GM12892 (cell line): ENCODE measurements around the gene KCNJ8.
"Not testable (repeated sequence)": the region's sequence is repeated elsewhere in the genome, so short reads cannot be mapped to it uniquely, and the experiment has no call there.

Source experiments
- DNase-seq: peaks from one replicate; pipeline ENCODE4 v3.0.0; 2011; ENCODE audit not compliant: insufficient read length
- FAIRE-seq: peaks from 2 replicates; lab custom pipeline; 2011; peaks lifted over from hg19 to GRCh38; lab: Jason Lieb, UNC
- POLR2A ChIP-seq: IDR thresholded peaks from 2 replicates; pipeline ENCODE4 v1.6.1; 2011; ENCODE audit warnings: low read depth, low read length, control low read depth
- POLR2AphosphoS5 ChIP-seq: IDR thresholded peaks from 2 replicates; pipeline ENCODE4 v1.6.1; 2011; ENCODE audit warnings: low read depth, low read length, control low read depth
- TAF1 ChIP-seq: IDR thresholded peaks from 2 replicates; pipeline ENCODE4 v1.6.1; 2011; ENCODE audit warnings: low read depth, mild to moderate bottlenecking, control low read depth, low read length, borderline replicate concordance

Gene KCNJ8

GRCh38 chr12:21809100-21809499 lies 34.6 kb upstream of the KCNJ8 start:
- FAIRE-seq = no peak
- TF ChIP-seq TAF1 = no peak
- no peak for TF ChIP-seq POLR2A
- no peak for TF ChIP-seq POLR2AphosphoS5
- DNase-seq = no peak

GRCh38 chr12:21806255-21806654 lies 31.7 kb upstream of the KCNJ8 start:
- FAIRE-seq (no peak), DNase-seq (no peak)
- TF ChIP-seq POLR2AphosphoS5 (no peak), TAF1 (no peak), POLR2A (no peak)

GRCh38 chr12:21801522-21802288 lies 27.2 kb upstream of the KCNJ8 start:
- DNase-seq (no peak), FAIRE-seq (no peak)
- TF ChIP-seq TAF1 = no peak
- TF ChIP-seq POLR2AphosphoS5 = no peak
- TF ChIP-seq POLR2A = no peak

GRCh38 chr12:21800011-21800410 lies 25.5 kb upstream of the KCNJ8 start:
- TF ChIP-seq POLR2AphosphoS5 = no peak
- TF ChIP-seq POLR2A = no peak
- no peak for TF ChIP-seq TAF1
- FAIRE-seq (no peak), DNase-seq (no peak)

- TF ChIP-seq TAF1 = no peak
- TF ChIP-seq POLR2A = no peak
- TF ChIP-seq POLR2AphosphoS5 = no peak
- DNase-seq (no peak), FAIRE-seq (no peak)
Observed at GRCh38 chr12:21797539-21797938, 23.0 kb upstream of the KCNJ8 start.

- FAIRE-seq (no peak), DNase-seq (no peak)
- TF ChIP-seq POLR2A (no peak), POLR2AphosphoS5 (no peak), TAF1 (no peak)
Observed at GRCh38 chr12:21795648-21796328, 21.3 kb upstream of the KCNJ8 start.

GRCh38 chr12:21794807-21795595 lies 20.5 kb upstream of the KCNJ8 start:
- DNase-seq, FAIRE-seq: not testable (repeated sequence)

GRCh38 chr12:21789687-21790086 lies 15.2 kb upstream of the KCNJ8 start:
- DNase-seq, FAIRE-seq: not testable (repeated sequence)

GRCh38 chr12:21788089-21788983 lies 13.8 kb upstream of the KCNJ8 start:
- TF ChIP-seq POLR2A = no peak
- no peak for TF ChIP-seq TAF1
- no peak for TF ChIP-seq POLR2AphosphoS5
- DNase-seq (no peak), FAIRE-seq (no peak)

GRCh38 chr12:21786041-21786531 lies 11.6 kb upstream of the KCNJ8 start:
- TF ChIP-seq POLR2AphosphoS5 (no peak), POLR2A (no peak), TAF1 (no peak)
- no peak for FAIRE-seq
- no peak for DNase-seq

GRCh38 chr12:21782723-21783122 lies 8.2 kb upstream of the KCNJ8 start:
- not testable (repeated sequence) for FAIRE-seq, DNase-seq
